HEK293 (cell line): ENCODE data around the gene ACP1.

ENCODE experiments used
- CTCF ChIA-PET: fragments of 350-600 bp; formaldehyde crosslinking; extraction: SDS; loops from one replicate; lab custom pipeline; 2021; ENCODE audit warnings: antibody characterized with exemption; lab: Yijun Ruan, JAX
- POLR2A ChIA-PET: fragments of 300-600 bp; formaldehyde crosslinking; extraction: SDS; loops from one replicate; lab custom pipeline; 2020; ENCODE audit warnings: antibody characterized with exemption, inconsistent platforms; lab: Yijun Ruan, JAX
- H3K27ac ChIP-seq: fragments of 200-500 bp; sonication (Bioruptor generic); 2 replicates; pipeline ENCODE4 v1.5.1; 2014; ENCODE audit warnings: low read depth, low read length, control low read depth, inconsistent platforms; ENCODE audit errors: extremely low read depth
- H3K36me3 ChIP-seq, 2 experiments: fragments of 200-500 bp in 1 of 2; sonication (Bioruptor generic) in 1 of 2; 1 replicate in 1 of 2; 2 replicates in 1 of 2; pipeline ENCODE4 v1.5.1; 2014 to 2017; ENCODE audit warnings: inconsistent platforms in 2 of 2, low read length in 2 of 2; ENCODE audit not compliant: control insufficient read depth in 2 of 2, insufficient read depth in 1 of 2
- H3K4me1 ChIP-seq: fragments of 200-500 bp; sonication (Bioruptor generic); 2 replicates; pipeline ENCODE4 v1.5.1; 2014; ENCODE audit warnings: mild to moderate bottlenecking, low read length, inconsistent platforms; ENCODE audit not compliant: control insufficient read depth, insufficient read depth
- H3K4me3 ChIP-seq: 2 replicates; pipeline ENCODE4 v1.5.1; 2011; ENCODE audit warnings: low read depth, mild to moderate bottlenecking, control low read depth, low read length, moderate library complexity
- H3K9me3 ChIP-seq: fragments of 200-500 bp; sonication (Bioruptor generic); 2 replicates; pipeline ENCODE4 v1.5.1; 2014; ENCODE audit warnings: low read depth, low read length, inconsistent platforms; ENCODE audit not compliant: control insufficient read depth, insufficient read depth
- BCL6B ChIP-seq: fragments of 450-650 bp; formaldehyde crosslinking; IDR thresholded peaks from 2 replicates; pipeline ENCODE4 v1.5.1; 2017; ENCODE audit warnings: missing biosample characterization, missing genetic modification characterization
- GLIS1 ChIP-seq: fragments of 450-650 bp; formaldehyde crosslinking; IDR thresholded peaks from 2 replicates; pipeline ENCODE4 v1.5.1; 2016; ENCODE audit warnings: missing biosample characterization, missing genetic modification characterization
- HOXC10 ChIP-seq: sonication (generic); formaldehyde crosslinking; IDR thresholded peaks from 2 replicates; pipeline ENCODE4 v1.8.1; 2023; ENCODE audit warnings: mild to moderate bottlenecking, missing genetic modification reagents
- INSM2 ChIP-seq: fragments of 450-650 bp; formaldehyde crosslinking; IDR thresholded peaks from 2 replicates; pipeline ENCODE4 v1.5.1; 2016; ENCODE audit warnings: missing biosample characterization, missing genetic modification characterization
- PRDM1 ChIP-seq: fragments of 450-650 bp; formaldehyde crosslinking; IDR thresholded peaks from 2 replicates; pipeline ENCODE4; 2016; ENCODE audit warnings: missing biosample characterization, missing genetic modification characterization
- WT1 ChIP-seq: fragments of 450-650 bp; formaldehyde crosslinking; IDR thresholded peaks from 2 replicates; pipeline ENCODE4 v1.5.1; 2016; ENCODE audit warnings: missing biosample characterization, missing genetic modification characterization
- YY1 ChIP-seq: fragments of 450-650 bp; formaldehyde crosslinking; IDR thresholded peaks from 2 replicates; pipeline ENCODE4 v1.5.1; 2018; ENCODE audit warnings: missing biosample characterization, missing genetic modification characterization
- ZBTB21 ChIP-seq: fragments of 450-650 bp; formaldehyde crosslinking; IDR thresholded peaks from 2 replicates; pipeline ENCODE4 v1.5.1; 2017; ENCODE audit warnings: missing biosample characterization, missing genetic modification characterization
- ZBTB6 ChIP-seq: fragments of 450-650 bp; formaldehyde crosslinking; IDR thresholded peaks from 2 replicates; pipeline ENCODE4 v1.5.1; 2017; ENCODE audit warnings: missing biosample characterization, missing genetic modification characterization
- ZNF112 ChIP-seq: fragments of 450-650 bp; formaldehyde crosslinking; IDR thresholded peaks from 2 replicates; pipeline ENCODE4 v1.5.0; 2017; ENCODE audit warnings: missing biosample characterization, missing genetic modification characterization
- ZNF138 ChIP-seq: fragments of 450-650 bp; formaldehyde crosslinking; IDR thresholded peaks from 2 replicates; pipeline ENCODE4 v1.5.1; 2016; ENCODE audit warnings: missing biosample characterization, missing genetic modification characterization, borderline replicate concordance
- ZNF202 ChIP-seq: fragments of 450-650 bp; formaldehyde crosslinking; IDR thresholded peaks from 2 replicates; pipeline ENCODE4 v1.5.1; 2016; ENCODE audit warnings: missing biosample characterization, missing genetic modification characterization, borderline replicate concordance
- ZNF211 ChIP-seq: fragments of 450-650 bp; formaldehyde crosslinking; IDR thresholded peaks from 2 replicates; pipeline ENCODE4 v1.5.1; 2016; ENCODE audit warnings: low read depth, missing biosample characterization, missing genetic modification characterization
- ZNF266 ChIP-seq: fragments of 450-650 bp; formaldehyde crosslinking; IDR thresholded peaks from 2 replicates; pipeline ENCODE4 v1.5.1; 2016; ENCODE audit warnings: missing biosample characterization, missing genetic modification characterization, low read depth
- ZNF311 ChIP-seq: fragments of 450-650 bp; formaldehyde crosslinking; IDR thresholded peaks from 2 replicates; pipeline ENCODE4 v1.5.1; 2017; ENCODE audit warnings: missing biosample characterization, missing genetic modification characterization, borderline replicate concordance
- ZNF354C ChIP-seq: fragments of 450-650 bp; formaldehyde crosslinking; IDR thresholded peaks from 2 replicates; pipeline ENCODE4 v1.5.1; 2016; ENCODE audit warnings: missing biosample characterization, missing genetic modification characterization, low read depth, borderline replicate concordance
- ZNF404 ChIP-seq: fragments of 450-650 bp; formaldehyde crosslinking; IDR thresholded peaks from 2 replicates; pipeline ENCODE4 v1.5.1; 2017; ENCODE audit warnings: missing biosample characterization, missing genetic modification characterization
- ZNF416 ChIP-seq: fragments of 450-650 bp; formaldehyde crosslinking; IDR thresholded peaks from 2 replicates; pipeline ENCODE4 v1.5.1; 2016; ENCODE audit warnings: missing biosample characterization, missing genetic modification characterization
- ZNF48 ChIP-seq: fragments of 450-650 bp; formaldehyde crosslinking; IDR thresholded peaks from 2 replicates; pipeline ENCODE4 v1.5.1; 2016; ENCODE audit warnings: missing biosample characterization, missing genetic modification characterization
- ZNF501 ChIP-seq: fragments of 450-650 bp; formaldehyde crosslinking; IDR thresholded peaks from 2 replicates; pipeline ENCODE4 v1.5.1; 2016; ENCODE audit warnings: missing biosample characterization, missing genetic modification characterization
- ZNF513 ChIP-seq: fragments of 450-650 bp; IDR thresholded peaks from 2 replicates; pipeline ENCODE4 v1.5.1; 2018; ENCODE audit warnings: missing biosample characterization, missing genetic modification characterization
- ZNF549 ChIP-seq: fragments of 450-650 bp; IDR thresholded peaks from 2 replicates; pipeline ENCODE4 v1.5.1; 2018; ENCODE audit warnings: missing biosample characterization, missing genetic modification characterization, mild to moderate bottlenecking, inconsistent platforms, moderate library complexity
- ZNF596 ChIP-seq: fragments of 450-650 bp; IDR thresholded peaks from 2 replicates; pipeline ENCODE4 v1.5.0; 2018; ENCODE audit warnings: missing biosample characterization, mild to moderate bottlenecking, missing genetic modification characterization, moderate library complexity
- ZNF600 ChIP-seq: fragments of 450-650 bp; formaldehyde crosslinking; IDR thresholded peaks from 2 replicates; pipeline ENCODE4 v1.5.1; 2016; ENCODE audit warnings: missing biosample characterization, missing genetic modification characterization
- ZNF626 ChIP-seq: fragments of 450-650 bp; sonication (Bioruptor Pico); formaldehyde crosslinking; IDR thresholded peaks from 2 replicates; pipeline ENCODE4 v1.5.1; 2018; ENCODE audit warnings: missing biosample characterization, missing genetic modification characterization, inconsistent platforms
- ZNF639 ChIP-seq: fragments of 450-650 bp; formaldehyde crosslinking; IDR thresholded peaks from 2 replicates; pipeline ENCODE4 v1.5.1; 2016; ENCODE audit warnings: missing biosample characterization, missing genetic modification characterization
- ZNF843 ChIP-seq: fragments of 450-650 bp; formaldehyde crosslinking; IDR thresholded peaks from 2 replicates; pipeline ENCODE4 v1.5.1; 2016; ENCODE audit warnings: missing biosample characterization, missing genetic modification characterization
- ZSCAN30 ChIP-seq: fragments of 450-650 bp; IDR thresholded peaks from 2 replicates; pipeline ENCODE4 v1.5.1; 2018; ENCODE audit warnings: missing biosample characterization, mild to moderate bottlenecking, missing genetic modification characterization, moderate library complexity
- TF ChIP-seq, protein P1 (sequence below): sonication (generic); formaldehyde crosslinking; IDR thresholded peaks from 2 replicates; pipeline ENCODE4 v1.8.1; 2022; ENCODE audit warnings: mild to moderate bottlenecking, moderate library complexity, missing genetic modification reagents

Gene ACP1

GRCh38 chr2:231521-232185 lies 33.1 kb upstream of the ACP1 start:
- Histone ChIP-seq H3K4me1 (no peaks in the 10 kb centered on the region), H3K4me3 (no peak overlapping the region), H3K9me3 (no peaks in the 10 kb centered on the region), H3K27ac (no peak overlapping the region), H3K36me3 (peaks cover 3% of the 10 kb centered on the region in 2 experiments; a peak in 2 of 3 replicates)
- TF ChIP-seq ZBTB6 (no peak), YY1 (tag by site-specific recombination) (no peak), ZNF501 (tag by site-specific recombination) (no peak), ZNF311 (no peak), ZNF48 (tag by site-specific recombination) (no peak), ZNF549 (tag by site-specific recombination) (no peak), ZNF211 (tag by site-specific recombination) (no peak), ZNF354C (tag by site-specific recombination) (no peak), ZNF404 (tag by site-specific recombination) (no peak), ZSCAN30 (tag by site-specific recombination) (no peak), ZNF600 (tag by site-specific recombination) (no peak), ZNF513 (tag by site-specific recombination) (no peak), ZNF266 (tag by site-specific recombination) (no peak), ZNF202 (tag by site-specific recombination) (no peak), ZNF112 (tag by site-specific recombination) (no peak), ZNF416 (tag by site-specific recombination) (no peak), ZNF843 (tag by site-specific recombination) (no peak), ZBTB21 (tag by site-specific recombination) (no peak)
- TF ChIP-seq, protein P1, sequence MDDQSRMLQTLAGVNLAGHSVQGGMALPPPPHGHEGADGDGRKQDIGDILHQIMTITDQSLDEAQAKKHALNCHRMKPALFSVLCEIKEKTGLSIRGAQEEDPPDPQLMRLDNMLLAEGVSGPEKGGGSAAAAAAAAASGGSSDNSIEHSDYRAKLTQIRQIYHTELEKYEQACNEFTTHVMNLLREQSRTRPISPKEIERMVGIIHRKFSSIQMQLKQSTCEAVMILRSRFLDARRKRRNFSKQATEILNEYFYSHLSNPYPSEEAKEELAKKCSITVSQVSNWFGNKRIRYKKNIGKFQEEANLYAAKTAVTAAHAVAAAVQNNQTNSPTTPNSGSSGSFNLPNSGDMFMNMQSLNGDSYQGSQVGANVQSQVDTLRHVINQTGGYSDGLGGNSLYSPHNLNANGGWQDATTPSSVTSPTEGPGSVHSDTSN (CRISPR knock-in tag): no peak
- CTCF ChIA-PET: interaction anchor here (0.7 kb wide), 1 partner anchor 27 kb away, joined by 4 read pairs; no protein-coding TSS in a partner anchor
- POLR2A ChIA-PET: no interaction called here

DNA sequence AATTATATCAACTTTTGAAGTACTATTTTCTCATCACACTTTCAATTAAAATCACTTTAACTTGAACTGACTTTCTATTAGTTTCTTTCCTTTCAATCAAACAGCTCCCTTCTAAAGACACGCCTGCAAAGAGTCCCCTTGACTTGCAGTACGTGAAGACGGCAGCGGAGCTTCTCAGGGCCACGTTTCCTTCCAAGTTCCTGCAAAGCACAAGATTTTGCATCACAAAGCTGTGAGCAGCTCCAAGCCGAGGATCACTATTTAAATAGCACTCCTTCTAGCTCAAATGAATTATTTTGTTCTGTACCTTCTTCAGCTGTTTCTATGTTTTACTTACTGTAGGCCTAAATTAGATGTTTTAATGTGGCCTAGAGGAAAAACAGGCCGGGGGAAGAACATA lies 31.7 kb upstream of the ACP1 start:
- CTCF ChIA-PET: interaction anchor here (0.6 kb wide), 1 partner anchor 164 kb away, joined by 4 read pairs; no protein-coding TSS in a partner anchor
- Histone ChIP-seq H3K4me3 (no peak overlapping the region), H3K36me3 (peaks cover 0 to 3% of the 10 kb centered on the region in 2 experiments; a peak in 1 of 3 replicates), H3K27ac (no peak overlapping the region), H3K9me3 (no peaks in the 10 kb centered on the region), H3K4me1 (no peaks in the 10 kb centered on the region)
- POLR2A ChIA-PET: no interaction called here
- TF ChIP-seq ZNF596 (tag by site-specific recombination): no peak
- no peak for TF ChIP-seq GLIS1 (tag by site-specific recombination)
- TF ChIP-seq ZNF311: no peak
- TF ChIP-seq BCL6B (tag by site-specific recombination): no peak
- TF ChIP-seq ZNF626: no peak
- no peak for TF ChIP-seq ZNF639 (tag by site-specific recombination)
- no peak for TF ChIP-seq INSM2 (tag by site-specific recombination)
- TF ChIP-seq WT1 (tag by site-specific recombination): no peak
- TF ChIP-seq ZNF138 (tag by site-specific recombination): no peak
- no peak for TF ChIP-seq HOXC10 (CRISPR knock-in tag)
- no peak for TF ChIP-seq PRDM1
